ENCODE measurements around the gene SF3A1. TPM values are rescaled to one million over a fixed set of nuclear protein-coding genes. Genes with fewer than 3 reads are reported as not detected.

Gene SF3A1
- total and polyA plus RNA-seq, 2 donors (not counting 1 experiment from before 2014, with no cell fraction given): 92.1 to 283 TPM

- H3K4me2 ChIP-seq (replicated peaks; ENCODE audit: low read depth, low read length, poor library complexity, severe bottlenecking): no peak overlapping the region
- no peak overlapping the region for H2AFZ ChIP-seq (ENCODE audit: insufficient read depth, low read depth, low read length, poor library complexity, severe bottlenecking)
- TF ChIP-seq EZH2 (IDR thresholded peaks at IDR 0.05; ENCODE audit: borderline replicate concordance, insufficient read depth, low read depth, low read length, poor library complexity, severe bottlenecking) (no peak), CTCF (IDR thresholded peaks at IDR 0.05) (no peak)
- POLR2A ChIA-PET: no interaction called here
- H3K36me3 ChIP-seq (replicated peaks in 1 of 2; ENCODE audit: control extremely low read depth in 1 of 2, control insufficient read depth in 1 of 2, extremely low read depth in 1 of 2, insufficient read depth in 2 of 2, low read length in 1 of 2): peaks cover 3 to 59% of the 10 kb centered on the region in 2 experiments
- H3K4me3 ChIP-seq (ENCODE audit: control extremely low read depth in 1 of 5, extremely low read depth in 1 of 5, insufficient read depth in 1 of 5, low read depth in 2 of 5, low read length in 4 of 5): no peak overlapping the region
- no peak overlapping the region for H3K9ac ChIP-seq (ENCODE audit: low read length)
- no peak overlapping the region for H3K27ac ChIP-seq (ENCODE audit: low read length in 2 of 2)
- Mint-ChIP-seq H3K9me3 (ENCODE audit: insufficient read depth) (no peaks in the 10 kb centered on the region), H3K4me1 (peaks cover 5% of the 10 kb centered on the region), H3K4me3 (no peak overlapping the region), H3K27ac (no peak overlapping the region), H3K27me3 (no peaks in the 10 kb centered on the region)
- ATAC-seq (ENCODE audit: low read depth) (no peak), DNase-seq (no peak)
- H3K4me1 ChIP-seq (ENCODE audit: control insufficient read depth in 2 of 2, insufficient read depth in 2 of 2, low read length in 2 of 2): peaks cover 3 to 4% of the 10 kb centered on the region in 2 donors
- H3K27me3 ChIP-seq (replicated peaks in 1 of 4; ENCODE audit: control extremely low read depth in 1 of 4, control insufficient read depth in 3 of 4, insufficient read depth in 4 of 4, low read length in 3 of 4): no peaks in the 10 kb centered on the region
- peaks cover 1% of the 10 kb centered on the region for H3K79me2 ChIP-seq (ENCODE audit: control insufficient read depth, insufficient read depth, low read length)
- intact Hi-C loops (cut with micrococcal nuclease): no loop called here
- H3K9me3 ChIP-seq (ENCODE audit: control extremely low read depth in 1 of 3, control insufficient read depth in 2 of 3, insufficient read depth in 1 of 3, low read length in 2 of 3): no peaks in the 10 kb centered on the region
- CTCF ChIA-PET: interaction anchor here (1.4 to 4.2 kb wide), 3 partner anchors 23 to 55 kb away, joined by 5 to 25 read pairs (median 5); partner anchors contain the start of genes CASTOR1 and RNF215
- WGBS (ENCODE audit: insufficient coverage): 100% methylated on average over 5 of the region's 5 CpGs
- H4K20me1 ChIP-seq (ENCODE audit: control insufficient read depth, insufficient read depth, low read length, poor library complexity, severe bottlenecking): peaks cover 18% of the 10 kb centered on the region
Measured at GRCh38 chr22:30332551-30332950, 24.1 kb downstream of the SF3A1 start.

- no peak for ATAC-seq (ENCODE audit: low read depth)
- H3K4me3 Mint-ChIP-seq: no peak overlapping the region
- intact Hi-C loops (cut with micrococcal nuclease): no loop called here
Measured at GRCh38 chr22:30328466-30329049, 28.1 kb downstream of the SF3A1 start.

More at GRCh38 chr22:30328466-30329049, 28.1 kb downstream of the SF3A1 start:
- Mint-ChIP-seq H3K4me1 (peaks cover 39% of the 10 kb centered on the region), H3K27ac (peak overlapping the region; percentile 32), H3K27me3 (no peaks in the 10 kb centered on the region), H3K9me3 (ENCODE audit: insufficient read depth) (no peaks in the 10 kb centered on the region)
- Histone ChIP-seq H3K9me3 (ENCODE audit: control extremely low read depth in 1 of 3, control insufficient read depth in 2 of 3, insufficient read depth in 1 of 3, low read length in 2 of 3) (no peaks in the 10 kb centered on the region), H3K9ac (ENCODE audit: low read length) (no peak overlapping the region), H3K36me3 (replicated peaks in 1 of 2; ENCODE audit: control extremely low read depth in 1 of 2, control insufficient read depth in 1 of 2, extremely low read depth in 1 of 2, insufficient read depth in 2 of 2, low read length in 1 of 2) (peaks cover 0 to 20% of the 10 kb centered on the region in 2 experiments), H3K4me2 (replicated peaks; ENCODE audit: low read depth, low read length, poor library complexity, severe bottlenecking) (no peak overlapping the region), H3K79me2 (ENCODE audit: control insufficient read depth, insufficient read depth, low read length) (peaks cover 35% of the 10 kb centered on the region), H3K27ac (ENCODE audit: low read length in 2 of 2) (no peak overlapping the region), H2AFZ (ENCODE audit: insufficient read depth, low read depth, low read length, poor library complexity, severe bottlenecking) (no peak overlapping the region), H3K4me1 (ENCODE audit: control insufficient read depth in 2 of 2, insufficient read depth in 2 of 2, low read length in 2 of 2) (peaks cover 30 to 35% of the 10 kb centered on the region in 2 donors), H3K27me3 (replicated peaks in 1 of 4; ENCODE audit: control extremely low read depth in 1 of 4, control insufficient read depth in 3 of 4, insufficient read depth in 4 of 4, low read length in 3 of 4) (no peaks in the 10 kb centered on the region), H3K4me3 (ENCODE audit: control extremely low read depth in 1 of 5, extremely low read depth in 1 of 5, insufficient read depth in 1 of 5, low read depth in 2 of 5, low read length in 4 of 5) (no peak overlapping the region), H4K20me1 (ENCODE audit: control insufficient read depth, insufficient read depth, low read length, poor library complexity, severe bottlenecking) (peaks cover 28% of the 10 kb centered on the region)
- ChIA-PET POLR2A (interaction anchor here (0.9 to 5.7 kb wide), 5 partner anchors 19 to 40 kb away, joined by 3 to 64 read pairs (median 22); partner anchors contain the start of genes CASTOR1, CCDC157 and SF3A1), CTCF (interaction anchor here (0.9 to 3.5 kb wide), 7 partner anchors 24 to 775 kb away, joined by 3 to 99 read pairs (median 7); partner anchors contain the start of genes CASTOR1, RNF215, SF3A1 and THOC5)
- no peak for DNase-seq
- 100% methylated on average over 2 of the region's 3 CpGs for WGBS (ENCODE audit: insufficient coverage)
- TF ChIP-seq CTCF (IDR thresholded peaks at IDR 0.05): no peak
- TF ChIP-seq EZH2 (IDR thresholded peaks at IDR 0.05; ENCODE audit: borderline replicate concordance, insufficient read depth, low read depth, low read length, poor library complexity, severe bottlenecking): no peak

All from B cell (primary cell).